NB4 (cell line): Measurements from ENCODE around the gene INF2.

Source experiments
- DNase-seq: peaks from one replicate; pipeline ENCODE4 v3.0.0; 2010; ENCODE audit warnings: low read depth
- H3K4me3 ChIP-seq: one replicate; pipeline ENCODE4 v1.5.1; 2011; ENCODE audit warnings: mild to moderate bottlenecking, low read depth, low read length, moderate library complexity
- CTCF ChIP-seq: IDR thresholded peaks from one replicate; pipeline ENCODE4 v1.5.1; 2012; ENCODE audit warnings: low read depth, low read length
- MAX ChIP-seq: IDR thresholded peaks from 2 replicates; pipeline ENCODE4 v1.6.1; 2011; ENCODE audit warnings: low read depth, low read length
- MYC ChIP-seq: IDR thresholded peaks from 2 replicates; pipeline ENCODE4 v1.6.1; 2011; ENCODE audit warnings: low read depth, low read length
- POLR2A ChIP-seq: IDR thresholded peaks from 2 replicates; pipeline ENCODE4 v1.6.1; 2011; ENCODE audit warnings: mild to moderate bottlenecking; ENCODE audit not compliant: insufficient read length; ENCODE audit errors: extremely low read depth

The INF2 gene

GRCh38 chr14:104707608-104708595 lies 18.5 kb downstream of the INF2 start:
- H3K4me3 ChIP-seq = no peak overlapping the region
- TF ChIP-seq MAX (no peak), CTCF (no peak), POLR2A (no peak), MYC (no peak)
- no peak for DNase-seq

GRCh38 chr14:104708606-104709268 lies 19.3 kb downstream of the INF2 start:
- peak; percentile 74 for DNase-seq
- H3K4me3 ChIP-seq = no peak overlapping the region
- TF ChIP-seq CTCF (peak; percentile 92), MYC (0 out of 2 replicates have a peak, but pooled peaks have one; percentile 8), MAX (peak; percentile 64; the same call in 1 of the 2 replicates), POLR2A (no peak)

GRCh38 chr14:104709387-104710039 lies 20.1 kb downstream of the INF2 start:
- H3K4me3 ChIP-seq = no peak overlapping the region
- DNase-seq = no peak
- no peak for TF ChIP-seq POLR2A
- TF ChIP-seq MAX = no peak
- TF ChIP-seq MYC = no peak
- no peak for TF ChIP-seq CTCF

- no peak for TF ChIP-seq MYC
- TF ChIP-seq MAX = no peak
- TF ChIP-seq CTCF = no peak
- no peak for TF ChIP-seq POLR2A
- H3K4me3 ChIP-seq = no peak overlapping the region
- DNase-seq = no peak
Observed at GRCh38 chr14:104710071-104710735, 20.8 kb downstream of the INF2 start.

GRCh38 chr14:104712881-104713734 lies 23.7 kb downstream of the INF2 start:
- TF ChIP-seq MYC (no peak), POLR2A (no peak), MAX (no peak), CTCF (no peak)
- H3K4me3 ChIP-seq = no peak overlapping the region
- no peak for DNase-seq
